Mesodermal cell (in vitro differentiated cells): ENCODE data around the gene FAM177B.

Experiments used
- H3K27ac ChIP-seq: 2 replicates; pipeline ENCODE4 v1.7.0; 2013; ENCODE audit warnings: mild to moderate bottlenecking, low read depth, low read length, moderate library complexity; ENCODE audit not compliant: severe bottlenecking
- H3K36me3 ChIP-seq: 2 replicates; pipeline ENCODE4 v1.7.1; 2013; ENCODE audit warnings: mild to moderate bottlenecking, low read length, moderate library complexity; ENCODE audit not compliant: control insufficient read depth, insufficient read depth
- H3K4me1 ChIP-seq: one replicate; pipeline ENCODE4 v1.7.1; 2013; ENCODE audit warnings: mild to moderate bottlenecking, low read length; ENCODE audit not compliant: insufficient read depth, control insufficient read depth, poor library complexity, severe bottlenecking
- H3K4me3 ChIP-seq: 2 replicates; pipeline ENCODE4 v1.7.0; 2013; ENCODE audit warnings: low read length, control low read depth, mild to moderate bottlenecking; ENCODE audit not compliant: insufficient read depth, poor library complexity, severe bottlenecking; ENCODE audit errors: extremely low read depth
- H3K9me3 ChIP-seq: 2 replicates; pipeline ENCODE4 v1.7.1; 2013; ENCODE audit warnings: mild to moderate bottlenecking, low read length, moderate library complexity; ENCODE audit not compliant: control insufficient read depth
- WGBS, 2 experiments: methylation state at CpG; one replicate each; pipeline ENCODE4 v1.1.5; 2013; ENCODE audit warnings: missing lambda C conversion rate in 2 of 2; ENCODE audit not compliant: insufficient coverage in 2 of 2; 5-methylcytosine and 5-hydroxymethylcytosine counted together

Gene FAM177B

GRCh38 chr1:222768592-222768991, 31.6 kb downstream of the FAM177B start:
- Histone ChIP-seq H3K4me3 (no peak overlapping the region), H3K4me1 (no peaks in the 10 kb centered on the region), H3K36me3 (no peaks in the 10 kb centered on the region), H3K27ac (no peak overlapping the region), H3K9me3 (peaks cover 14% of the 10 kb centered on the region)

- H3K4me1 ChIP-seq: no peaks in the 10 kb centered on the region
- WGBS, 2 experiments: no CpG with 5 or more reads among the region's 1 CpG
- H3K4me3 ChIP-seq: no peak overlapping the region
- no peaks in the 10 kb centered on the region for H3K36me3 ChIP-seq
- H3K9me3 ChIP-seq: peaks cover 14% of the 10 kb centered on the region
- no peak overlapping the region for H3K27ac ChIP-seq
These were observed 32.2 kb downstream of the FAM177B start for GRCh38 chr1:222769181-222769580.

GRCh38 chr1:222769971-222770620, 33.1 kb downstream of the FAM177B start:
- Histone ChIP-seq H3K4me1 (no peaks in the 10 kb centered on the region), H3K4me3 (no peak overlapping the region), H3K36me3 (no peaks in the 10 kb centered on the region), H3K9me3 (peaks cover 14% of the 10 kb centered on the region), H3K27ac (no peak overlapping the region)
- 57% methylated on average over 1 of the region's 2 CpGs; no CpG with 5 or more reads in 1 of the 2 experiments for WGBS, 2 experiments

- 100% methylated on average over 2 of the region's 4 CpGs; no CpG with 5 or more reads in 1 of the 2 experiments for WGBS, 2 experiments
- Histone ChIP-seq H3K4me1 (no peaks in the 10 kb centered on the region), H3K27ac (no peak overlapping the region)
These were observed 36.0 kb downstream of the FAM177B start for GRCh38 chr1:222772996-222773379.

GRCh38 chr1:222777463-222777862, 40.5 kb downstream of the FAM177B start:
- H3K9me3 ChIP-seq: no peaks in the 10 kb centered on the region
- no peaks in the 10 kb centered on the region for H3K36me3 ChIP-seq
- H3K4me3 ChIP-seq: no peak overlapping the region
- no peaks in the 10 kb centered on the region for H3K4me1 ChIP-seq
- no peak overlapping the region for H3K27ac ChIP-seq
- no CpG with 5 or more reads among the region's 1 CpG for WGBS, 2 experiments

More at GRCh38 chr1:222772996-222773379, 36.0 kb downstream of the FAM177B start:
- peaks cover 14% of the 10 kb centered on the region for H3K9me3 ChIP-seq
- H3K36me3 ChIP-seq: no peaks in the 10 kb centered on the region
- H3K4me3 ChIP-seq: no peak overlapping the region

GRCh38 chr1:222777977-222778376, 41.0 kb downstream of the FAM177B start:
- WGBS, 2 experiments: 80 to 100% methylated on average over 2 of the region's 2 CpGs
- Histone ChIP-seq H3K27ac (no peak overlapping the region), H3K36me3 (no peaks in the 10 kb centered on the region)

GRCh38 chr1:222781251-222781650, 44.2 kb downstream of the FAM177B start:
- Histone ChIP-seq H3K4me1 (no peaks in the 10 kb centered on the region), H3K27ac (no peak overlapping the region), H3K36me3 (no peaks in the 10 kb centered on the region), H3K4me3 (no peak overlapping the region), H3K9me3 (no peaks in the 10 kb centered on the region)
- WGBS, 2 experiments: 70 to 80% methylated on average over 1 to 2 of the region's 4 CpGs

More at GRCh38 chr1:222777977-222778376, 41.0 kb downstream of the FAM177B start:
- no peaks in the 10 kb centered on the region for H3K9me3 ChIP-seq
- no peak overlapping the region for H3K4me3 ChIP-seq
- H3K4me1 ChIP-seq: no peaks in the 10 kb centered on the region

GRCh38 chr1:222783051-222783450, 46.0 kb downstream of the FAM177B start:
- H3K9me3 ChIP-seq: no peaks in the 10 kb centered on the region
- H3K4me1 ChIP-seq: no peaks in the 10 kb centered on the region
- H3K36me3 ChIP-seq: no peaks in the 10 kb centered on the region
- H3K4me3 ChIP-seq: no peak overlapping the region
- no peak overlapping the region for H3K27ac ChIP-seq

GRCh38 chr1:222784371-222784770, 47.4 kb downstream of the FAM177B start:
- Histone ChIP-seq H3K36me3 (no peaks in the 10 kb centered on the region), H3K4me1 (no peaks in the 10 kb centered on the region), H3K9me3 (no peaks in the 10 kb centered on the region), H3K27ac (no peak overlapping the region), H3K4me3 (no peak overlapping the region)
- 82 to 83% methylated on average over 1 of the region's 3 CpGs for WGBS, 2 experiments

GRCh38 chr1:222784916-222785315, 47.9 kb downstream of the FAM177B start:
- no peaks in the 10 kb centered on the region for H3K4me1 ChIP-seq
- H3K4me3 ChIP-seq: no peak overlapping the region
- WGBS, 2 experiments: 78 to 85% methylated on average over 2 of the region's 2 CpGs
- no peaks in the 10 kb centered on the region for H3K9me3 ChIP-seq
- no peaks in the 10 kb centered on the region for H3K36me3 ChIP-seq
- no peak overlapping the region for H3K27ac ChIP-seq

GRCh38 chr1:222785529-222785928, 48.5 kb downstream of the FAM177B start:
- Histone ChIP-seq H3K4me1 (no peaks in the 10 kb centered on the region), H3K4me3 (no peak overlapping the region), H3K9me3 (no peaks in the 10 kb centered on the region), H3K36me3 (no peaks in the 10 kb centered on the region), H3K27ac (no peak overlapping the region)
- 92% methylated on average over 2 of the region's 2 CpGs for WGBS, 2 experiments
